ENCODE data around the gene FZR1. TPM values are rescaled to one million over a fixed set of nuclear protein-coding genes. Genes with fewer than 3 reads are reported as not detected.
A peak's percentile ranks its signal among the peaks of the same experiment; 100 is the strongest.

FZR1 gene
- total and polyA plus RNA-seq, 2 of the 13 experiments (the other 11 are each of a cell fraction or from before 2014, with no cell fraction given) = 29.0 to 30.8 TPM

- peaks cover 2% of the 10 kb centered on the region for H3K79me2 ChIP-seq (ENCODE audit: insufficient read depth, low read length)
- H3K9ac ChIP-seq (ENCODE audit: insufficient read depth, low read depth, low read length) = peak overlapping the region; percentile 34; the same call in 1 of the 2 replicates
- peak; percentile 81 for FAIRE-seq
- H3K4me3 ChIP-seq (replicated peaks in 1 of 3; ENCODE audit: insufficient read depth in 1 of 3, low read depth in 2 of 3, low read length in 3 of 3) = peak overlapping the region; percentile 41 to 58 (median 47); a peak in 4 of 6 replicates
- H4K20me1 ChIP-seq (ENCODE audit: insufficient read depth, low read length) = peaks cover 4% of the 10 kb centered on the region
- peak; percentile 97 for DNase-seq (ENCODE audit: low spot score)
- peak; percentile 94 for ATAC-seq
- intact Hi-C loops (cut with micrococcal nuclease; ENCODE audit: unreplicated experiment) (loop anchor here (5.0 kb wide), 1 partner anchor 65 kb away; the partner anchor contains the start of gene FZR1), in situ Hi-C loops (cut with HindIII; ENCODE audit: extremely low pct_ligation_motif_present, low pct_unique_long_range_greater_than_20kb) (no loop called here)
- BruUV-seq (replicated peaks) = no TSS peak
- 11% methylated on average over 8 of the region's 48 CpGs for WGBS (ENCODE audit: low lambda C conversion rate)
- H3K9me3 ChIP-seq (ENCODE audit: low read length) = no peaks in the 10 kb centered on the region
- no peak overlapping the region for H3K27ac ChIP-seq (ENCODE audit: extremely low read length, insufficient read depth, low read length)
- H3K36me3 ChIP-seq (replicated peaks in 1 of 2; ENCODE audit: control insufficient read depth in 1 of 2, insufficient read depth in 2 of 2, low read length in 2 of 2) = no peaks in the 10 kb centered on the region; a peak in 1 of 5 replicates
- no peaks in the 10 kb centered on the region for H3K27me3 ChIP-seq (ENCODE audit: control insufficient read depth in 1 of 2, insufficient read depth in 2 of 2, low read length in 2 of 2)
- H3K4me2 ChIP-seq (ENCODE audit: low read depth, low read length) = peak overlapping the region; percentile 77
- CTCF ChIA-PET (ENCODE audit: low intra/inter-chr PET ratio, low total read pairs) = no interaction called here
- H2AFZ ChIP-seq (ENCODE audit: low read length) = no peak overlapping the region
- POLR2A ChIA-PET = no interaction called here
- peaks cover 41% of the 10 kb centered on the region for H3K4me1 ChIP-seq (ENCODE audit: insufficient read depth, low read length)
- TF ChIP-seq ZNF12 (CRISPR knock-in tag; IDR thresholded peaks at IDR 0.05) = no peak
- peak; percentile 70 for TF ChIP-seq SAP130 (CRISPR knock-in tag; IDR thresholded peaks at IDR 0.05; ENCODE audit: low read depth)
- TF ChIP-seq, protein P1, sequence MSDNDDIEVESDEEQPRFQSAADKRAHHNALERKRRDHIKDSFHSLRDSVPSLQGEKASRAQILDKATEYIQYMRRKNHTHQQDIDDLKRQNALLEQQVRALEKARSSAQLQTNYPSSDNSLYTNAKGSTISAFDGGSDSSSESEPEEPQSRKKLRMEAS (IDR thresholded peaks at IDR 0.05) = peak; percentile 19; the same call in 1 of the 2 replicates
- TF ChIP-seq ZNF678 (CRISPR knock-in tag; IDR thresholded peaks at IDR 0.05) = no peak
- no peak for TF ChIP-seq ZBTB4 (CRISPR knock-in tag; IDR thresholded peaks at IDR 0.05; ENCODE audit: borderline replicate concordance)
- TF ChIP-seq, protein P2, sequence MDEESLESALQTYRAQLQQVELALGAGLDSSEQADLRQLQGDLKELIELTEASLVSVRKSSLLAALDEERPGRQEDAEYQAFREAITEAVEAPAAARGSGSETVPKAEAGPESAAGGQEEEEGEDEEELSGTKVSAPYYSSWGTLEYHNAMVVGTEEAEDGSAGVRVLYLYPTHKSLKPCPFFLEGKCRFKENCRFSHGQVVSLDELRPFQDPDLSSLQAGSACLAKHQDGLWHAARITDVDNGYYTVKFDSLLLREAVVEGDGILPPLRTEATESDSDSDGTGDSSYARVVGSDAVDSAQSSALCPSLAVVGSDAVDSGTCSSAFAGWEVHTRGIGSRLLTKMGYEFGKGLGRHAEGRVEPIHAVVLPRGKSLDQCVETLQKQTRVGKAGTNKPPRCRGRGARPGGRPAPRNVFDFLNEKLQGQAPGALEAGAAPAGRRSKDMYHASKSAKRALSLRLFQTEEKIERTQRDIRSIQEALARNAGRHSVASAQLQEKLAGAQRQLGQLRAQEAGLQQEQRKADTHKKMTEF (CRISPR knock-in tag; IDR thresholded peaks at IDR 0.05) = peak; percentile 24; the same call in 1 of the 2 replicates
- no peak for TF ChIP-seq MTF2 (CRISPR knock-in tag; IDR thresholded peaks at IDR 0.05; ENCODE audit: borderline replicate concordance)
- peak; percentile 25; the same call in 1 of the 2 replicates for TF ChIP-seq GABPA (IDR thresholded peaks at IDR 0.05; ENCODE audit: low read depth, low read length)
- TF ChIP-seq GABPA (CRISPR knock-in tag; IDR thresholded peaks at IDR 0.05; ENCODE audit: low read depth) = peak; percentile 61
- no peak for TF ChIP-seq TBP (CRISPR knock-in tag; IDR thresholded peaks at IDR 0.05)
- TF ChIP-seq HDAC2 (CRISPR knock-in tag; IDR thresholded peaks at IDR 0.05) = peak; percentile 11; the same call in 1 of the 2 replicates
- peak; percentile 93 for TF ChIP-seq RFX1 (IDR thresholded peaks at IDR 0.05)
- TF ChIP-seq NFYC (CRISPR knock-in tag; IDR thresholded peaks at IDR 0.05) = peak; percentile 89
- TF ChIP-seq, protein P3, sequence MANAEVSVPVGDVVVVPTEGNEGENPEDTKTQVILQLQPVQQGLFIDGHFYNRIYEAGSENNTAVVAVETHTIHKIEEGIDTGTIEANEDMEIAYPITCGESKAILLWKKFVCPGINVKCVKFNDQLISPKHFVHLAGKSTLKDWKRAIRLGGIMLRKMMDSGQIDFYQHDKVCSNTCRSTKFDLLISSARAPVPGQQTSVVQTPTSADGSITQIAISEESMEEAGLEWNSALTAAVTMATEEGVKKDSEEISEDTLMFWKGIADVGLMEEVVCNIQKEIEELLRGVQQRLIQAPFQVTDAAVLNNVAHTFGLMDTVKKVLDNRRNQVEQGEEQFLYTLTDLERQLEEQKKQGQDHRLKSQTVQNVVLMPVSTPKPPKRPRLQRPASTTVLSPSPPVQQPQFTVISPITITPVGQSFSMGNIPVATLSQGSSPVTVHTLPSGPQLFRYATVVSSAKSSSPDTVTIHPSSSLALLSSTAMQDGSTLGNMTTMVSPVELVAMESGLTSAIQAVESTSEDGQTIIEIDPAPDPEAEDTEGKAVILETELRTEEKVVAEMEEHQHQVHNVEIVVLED (CRISPR knock-in tag; IDR thresholded peaks at IDR 0.05; ENCODE audit: borderline replicate concordance) = peak; percentile 87
- TF ChIP-seq ZBTB25 (CRISPR knock-in tag; IDR thresholded peaks at IDR 0.05) = peak; percentile 62; the same call in 1 of the 2 replicates
Observed at GRCh38 chr19:3572132-3572854, 66.2 kb downstream of the FZR1 start.

Measured in HepG2 (cell line).